ENCODE data around the gene KIAA0586. TPM values are rescaled to one million over a fixed set of nuclear protein-coding genes. Genes with fewer than 3 reads are reported as not detected.
"Not testable (repeated sequence)": the region's sequence is repeated elsewhere in the genome, so short reads cannot be mapped to it uniquely, and the experiment has no call there.

Gene KIAA0586
- total RNA-seq, 4 donors from 2014 or later = 9.6 to 16.8 (median 13.9) TPM

GRCh38 chr14:58572863-58573262 is 145.3 kb downstream of the KIAA0586 start:
- H3K27me3 ChIP-seq = no peaks in the 10 kb centered on the region
- no peaks in the 10 kb centered on the region for H3K36me3 ChIP-seq
- H3K4me3 ChIP-seq = no peak overlapping the region
- H3K27ac ChIP-seq = no peak overlapping the region
- H3K4me1 ChIP-seq = no peaks in the 10 kb centered on the region
- intact Hi-C loops (cut with DNase I) = no loop called here
- H3K9me3 ChIP-seq = no peaks in the 10 kb centered on the region
- TF ChIP-seq CTCF (IDR thresholded peaks at IDR 0.05) = no peak
- no peak for TF ChIP-seq POLR2A (IDR thresholded peaks at IDR 0.05)
- 77 to 84% methylated on average over 2 of the region's 2 CpGs for WGBS, 2 donors
- DNase-seq = no peak

- no peak for DNase-seq
- intact Hi-C loops (cut with DNase I) = no loop called here
- Histone ChIP-seq H3K4me1 (no peaks in the 10 kb centered on the region), H3K27me3 (no peaks in the 10 kb centered on the region), H3K36me3 (no peaks in the 10 kb centered on the region), H3K4me3 (no peak overlapping the region), H3K27ac (no peak overlapping the region), H3K9me3 (no peaks in the 10 kb centered on the region)
- TF ChIP-seq POLR2A (IDR thresholded peaks at IDR 0.05) = no peak
- no peak for TF ChIP-seq CTCF (IDR thresholded peaks at IDR 0.05)
- WGBS, 2 donors = 88 to 89% methylated on average over 2 of the region's 2 CpGs
These were observed 147.1 kb downstream of the KIAA0586 start for GRCh38 chr14:58574623-58575022.

- no peaks in the 10 kb centered on the region for H3K36me3 ChIP-seq
- TF ChIP-seq POLR2A (IDR thresholded peaks at IDR 0.05) (no peak), CTCF (IDR thresholded peaks at IDR 0.05) (no peak)
- H3K4me1 ChIP-seq = no peaks in the 10 kb centered on the region
- H3K9me3 ChIP-seq = no peaks in the 10 kb centered on the region
- H3K27me3 ChIP-seq = no peaks in the 10 kb centered on the region
- WGBS, 2 donors = 6 to 33% methylated on average over 1 of the region's 1 CpG
- H3K27ac ChIP-seq = no peak overlapping the region
- H3K4me3 ChIP-seq = no peak overlapping the region
- intact Hi-C loops (cut with DNase I) = no loop called here
- no peak for DNase-seq
These were observed 148.4 kb downstream of the KIAA0586 start for GRCh38 chr14:58575956-58576355.

- H3K27ac ChIP-seq; H3K36me3 ChIP-seq; DNase-seq; H3K4me1 ChIP-seq; intact Hi-C loops (cut with DNase I); H3K27me3 ChIP-seq; H3K4me3 ChIP-seq; H3K9me3 ChIP-seq: not testable (repeated sequence)
These were observed 152.5 kb downstream of the KIAA0586 start for GRCh38 chr14:58580035-58580434.

GRCh38 chr14:58581389-58581788 is 153.9 kb downstream of the KIAA0586 start:
- H3K27ac ChIP-seq; DNase-seq; H3K4me1 ChIP-seq; intact Hi-C loops (cut with DNase I); H3K9me3 ChIP-seq; H3K36me3 ChIP-seq; H3K4me3 ChIP-seq; H3K27me3 ChIP-seq: not testable (repeated sequence)
- WGBS, 2 donors = 86 to 100% methylated on average over 1 of the region's 1 CpG

GRCh38 chr14:58584383-58584782 is 156.9 kb downstream of the KIAA0586 start:
- Histone ChIP-seq H3K27ac (no peak overlapping the region), H3K36me3 (no peaks in the 10 kb centered on the region), H3K27me3 (no peaks in the 10 kb centered on the region), H3K4me1 (no peaks in the 10 kb centered on the region), H3K4me3 (no peak overlapping the region), H3K9me3 (no peaks in the 10 kb centered on the region)
- WGBS, 2 donors = 47 to 62% methylated on average over 1 of the region's 1 CpG
- intact Hi-C loops (cut with DNase I) = no loop called here
- DNase-seq = no peak
- TF ChIP-seq POLR2A (IDR thresholded peaks at IDR 0.05) (no peak), CTCF (IDR thresholded peaks at IDR 0.05) (no peak)

Measured in esophagus squamous epithelium (tissue), 5 donors.